NAMALWA (cell line): ENCODE data around the gene GPR78.

Experiments
- DNase-seq: peaks from one replicate; pipeline ENCODE4 v3.0.0-alpha.2; 2015; ENCODE audit warnings: low spot score

GPR78 gene

DNA sequence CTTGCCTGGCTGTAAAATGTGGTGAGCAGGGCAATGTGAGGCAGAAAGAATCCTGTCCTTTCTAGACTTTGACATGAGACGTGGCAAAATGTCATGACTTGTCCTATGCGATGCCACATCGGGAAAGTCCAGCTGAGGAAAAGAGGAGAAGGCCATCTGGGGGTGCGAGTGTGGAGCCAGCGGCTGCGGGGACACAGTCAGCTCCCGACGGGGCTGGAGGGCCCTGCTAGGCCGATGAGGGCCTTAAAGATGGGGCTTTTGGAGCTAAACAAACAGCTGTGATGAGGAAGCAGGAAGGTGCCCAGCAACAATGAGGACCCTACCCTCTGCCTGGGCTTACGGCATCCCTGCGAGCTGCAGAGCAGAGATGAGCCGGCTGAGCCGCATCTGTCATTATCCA, 20.1 kb downstream of the GPR78 start:
- DNase-seq, result no peak

DNA sequence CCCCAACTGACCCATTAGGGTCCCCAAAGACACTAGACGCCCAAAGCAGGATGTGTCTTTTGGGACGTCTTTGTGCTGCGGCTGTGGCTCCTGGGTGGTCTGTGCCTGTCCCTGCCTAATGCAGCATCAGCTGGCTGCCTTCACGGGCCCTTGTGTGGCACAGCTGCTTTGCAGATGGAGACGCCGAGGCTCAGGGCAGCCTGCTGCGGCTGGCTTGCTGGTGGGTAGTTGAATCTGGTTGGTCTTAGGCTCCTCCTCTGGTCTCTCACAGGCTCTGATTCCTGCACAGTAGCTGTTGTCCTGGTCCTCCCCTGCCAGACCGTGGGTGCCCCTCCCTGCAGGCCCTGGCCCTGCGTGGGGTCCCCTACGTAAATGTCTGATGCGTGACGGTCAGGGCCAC, 20.5 kb downstream of the GPR78 start:
- DNase-seq, result no peak

DNA sequence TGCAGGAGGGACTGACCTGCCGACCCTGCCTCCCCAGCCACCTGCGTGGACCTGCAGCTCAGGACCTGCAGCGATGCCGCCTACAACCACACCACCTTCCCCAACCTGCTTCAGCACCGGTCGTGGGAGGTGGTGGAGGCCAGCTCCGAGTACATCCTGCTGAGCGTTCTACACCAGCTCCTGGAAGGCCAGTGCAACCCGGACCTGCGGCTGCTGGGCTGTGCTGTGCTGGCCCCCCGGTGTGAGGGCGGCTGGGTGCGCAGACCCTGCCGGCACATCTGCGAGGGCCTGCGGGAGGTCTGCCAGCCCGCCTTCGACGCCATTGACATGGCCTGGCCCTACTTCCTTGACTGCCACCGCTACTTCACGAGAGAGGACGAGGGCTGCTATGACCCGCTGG, 20.9 kb downstream of the GPR78 start:
- DNase-seq, result no peak

DNA sequence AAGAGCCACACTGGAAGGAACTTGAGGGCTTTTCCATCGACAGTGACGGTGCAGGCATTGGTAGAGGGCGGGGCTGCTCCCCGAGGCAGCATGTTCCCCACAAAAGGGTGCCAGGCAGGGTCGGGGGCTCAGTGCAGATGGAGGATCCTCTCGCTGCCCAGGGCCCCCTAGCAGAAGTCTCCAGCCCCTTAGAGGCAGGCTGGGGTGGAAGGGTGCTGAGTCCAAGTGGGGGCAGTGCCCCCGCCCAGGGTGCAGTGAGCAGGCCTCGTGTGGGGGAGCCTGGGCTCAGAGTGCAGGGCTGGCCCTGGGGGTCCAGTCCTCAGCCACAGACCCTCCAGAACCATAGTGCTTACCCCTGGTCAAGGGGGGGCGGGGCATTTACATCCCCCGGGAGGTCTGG, 21.4 kb downstream of the GPR78 start:
- no peak for DNase-seq

DNA sequence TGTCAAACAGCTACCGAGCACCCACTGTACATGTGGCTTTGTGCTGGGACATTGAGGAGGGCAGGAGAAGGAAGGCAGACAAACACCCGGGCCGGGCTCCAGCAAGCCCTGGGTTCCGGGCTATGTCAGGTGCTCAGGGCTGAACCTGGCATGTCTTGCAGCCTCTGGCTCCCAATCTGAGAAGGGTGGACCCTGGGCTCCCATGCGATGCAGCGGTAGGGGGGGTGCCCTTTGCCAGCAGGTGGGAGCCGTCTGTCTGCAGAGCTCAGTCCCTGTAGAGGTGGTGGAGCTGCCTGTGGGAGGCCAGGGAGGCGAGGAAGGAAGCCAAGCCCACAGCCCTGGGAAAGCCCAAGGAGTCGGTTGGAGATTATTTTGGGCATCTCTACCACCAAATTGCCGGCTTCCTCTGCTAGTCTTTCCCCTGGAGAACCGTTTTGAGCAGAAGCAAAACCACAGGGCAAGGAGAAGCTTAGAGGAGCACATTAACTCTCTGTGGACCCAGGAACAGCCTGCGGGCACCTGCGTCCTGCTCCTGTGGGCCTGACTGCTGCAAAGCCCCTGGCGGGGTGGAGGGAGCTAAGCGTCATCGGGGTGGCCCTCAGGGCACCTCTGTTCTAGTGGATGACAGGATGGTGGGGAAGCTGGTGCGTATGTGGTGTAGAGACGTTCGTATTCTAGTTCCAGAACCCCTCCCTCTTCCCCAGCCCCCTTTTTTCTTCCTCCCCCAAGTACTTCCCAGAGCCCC, 22.7 kb downstream of the GPR78 start:
- DNase-seq, result no peak

DNA sequence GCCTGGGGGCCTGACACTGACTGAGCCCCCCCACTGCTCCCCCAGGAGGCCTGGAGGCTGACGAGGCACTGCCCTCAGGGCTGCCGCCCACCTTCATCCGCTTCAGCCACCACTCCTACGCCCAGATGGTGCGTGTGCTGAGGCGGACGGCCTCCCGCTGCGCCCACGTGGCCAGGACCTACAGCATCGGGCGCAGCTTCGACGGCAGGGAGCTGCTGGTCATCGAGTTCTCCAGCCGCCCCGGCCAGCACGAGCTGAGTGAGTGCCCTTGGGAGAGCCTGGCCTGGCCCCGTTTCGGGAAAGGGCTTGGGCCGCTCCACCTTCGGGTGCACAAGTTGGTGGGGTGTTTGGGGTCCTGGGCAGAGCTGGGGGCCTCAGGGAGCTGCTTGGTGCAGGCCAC, 23.7 kb downstream of the GPR78 start:
- DNase-seq, result no peak

DNA sequence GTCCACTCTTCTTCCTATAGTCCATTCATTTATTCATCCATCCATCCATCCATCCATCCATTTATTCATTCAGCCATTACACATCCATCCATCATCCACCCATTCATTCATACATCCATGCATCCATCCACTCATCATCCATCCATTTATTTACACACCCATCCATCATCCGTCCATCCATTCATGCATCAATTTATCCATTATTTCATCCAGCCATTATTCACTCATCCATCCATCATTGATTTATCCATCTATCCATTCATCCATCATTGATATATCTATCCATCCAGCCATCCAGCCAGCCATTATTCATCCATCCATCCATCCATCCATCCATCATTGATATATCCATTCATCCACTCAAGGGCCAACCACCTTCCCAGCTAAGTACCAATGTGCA, 25.1 kb downstream of the GPR78 start:
- no peak for DNase-seq

DNA sequence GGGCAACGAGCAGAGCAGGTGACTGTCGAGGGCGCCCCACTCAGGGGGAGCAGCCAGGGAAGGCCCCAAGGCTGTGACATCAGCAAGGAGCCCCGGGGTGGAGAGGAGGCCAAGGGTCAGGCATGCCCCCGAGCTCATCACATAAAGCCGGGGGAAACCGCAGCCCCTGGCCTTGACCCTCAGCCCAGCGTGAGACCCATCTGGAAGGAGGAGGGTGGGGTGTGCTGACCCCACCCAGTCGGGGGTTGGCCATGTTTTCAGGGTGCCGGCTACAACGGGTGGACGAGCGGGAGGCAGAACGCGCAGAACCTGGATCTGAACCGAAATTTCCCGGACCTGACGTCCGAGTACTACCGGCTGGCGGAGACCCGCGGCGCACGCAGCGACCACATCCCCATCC, 26.3 kb downstream of the GPR78 start:
- DNase-seq, result no peak

DNA sequence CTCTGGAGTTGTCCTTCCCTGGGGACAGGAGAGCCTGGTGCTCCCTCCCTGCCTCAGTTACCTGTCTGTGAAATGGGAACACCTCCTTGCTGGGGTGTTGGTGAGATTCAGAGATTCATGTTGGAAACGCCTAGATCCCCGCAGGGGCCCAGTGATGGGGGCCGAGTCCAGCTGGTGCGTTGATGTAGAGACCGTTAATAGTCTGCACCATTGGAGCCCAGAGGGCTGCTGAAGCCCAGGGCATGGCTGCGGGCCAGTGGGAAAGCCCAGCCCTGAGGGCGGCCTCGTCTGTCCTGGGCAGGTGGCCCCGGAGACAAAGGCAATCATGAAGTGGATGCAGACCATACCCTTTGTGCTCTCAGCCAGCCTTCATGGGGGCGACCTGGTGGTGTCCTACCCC, 26.8 kb downstream of the GPR78 start:
- no peak for DNase-seq

DNA sequence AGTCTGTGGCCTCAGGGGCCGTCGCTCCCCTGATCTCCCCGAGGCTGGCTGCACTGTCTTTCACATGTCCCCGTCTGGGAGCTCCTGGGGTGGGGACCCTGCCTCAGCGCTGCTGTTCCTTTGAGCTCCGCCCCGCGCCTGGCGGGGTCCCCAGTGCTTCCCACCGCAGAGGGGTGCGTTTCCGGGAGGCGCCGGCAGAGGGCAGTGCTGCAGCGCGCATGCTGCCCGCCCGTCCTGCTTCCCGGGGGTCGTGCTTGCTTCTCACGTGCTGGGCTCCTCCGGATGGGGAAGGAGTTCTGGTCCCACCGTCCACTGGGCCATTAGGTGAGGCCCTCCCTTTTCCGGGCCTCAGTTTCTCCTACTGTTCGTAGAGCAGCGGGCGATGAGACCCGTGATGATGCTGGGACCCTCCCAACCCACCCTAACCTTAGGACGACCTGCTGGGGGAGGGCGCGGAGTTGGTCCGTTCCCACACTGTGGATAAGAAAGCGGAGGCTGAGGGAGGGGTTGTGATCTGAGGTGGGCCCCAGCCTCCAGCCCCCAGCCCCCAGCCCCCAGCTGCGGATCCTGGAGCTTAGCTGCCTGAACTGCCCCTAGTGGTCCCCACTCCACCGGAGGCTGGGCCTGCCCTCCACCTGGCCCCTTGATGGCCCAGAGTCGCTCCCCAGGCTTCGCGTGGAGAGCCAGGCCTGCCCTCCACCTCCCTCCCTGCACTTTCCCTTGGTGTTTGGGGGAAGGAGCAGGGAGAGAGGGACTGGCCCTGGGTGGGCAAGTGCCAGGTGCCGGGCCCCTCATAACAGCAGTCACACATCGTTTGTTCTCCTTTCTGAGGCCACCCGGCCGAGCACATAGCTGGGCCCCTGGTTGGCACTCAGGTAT, 27.6 kb downstream of the GPR78 start:
- peak; percentile 46 for DNase-seq

DNA sequence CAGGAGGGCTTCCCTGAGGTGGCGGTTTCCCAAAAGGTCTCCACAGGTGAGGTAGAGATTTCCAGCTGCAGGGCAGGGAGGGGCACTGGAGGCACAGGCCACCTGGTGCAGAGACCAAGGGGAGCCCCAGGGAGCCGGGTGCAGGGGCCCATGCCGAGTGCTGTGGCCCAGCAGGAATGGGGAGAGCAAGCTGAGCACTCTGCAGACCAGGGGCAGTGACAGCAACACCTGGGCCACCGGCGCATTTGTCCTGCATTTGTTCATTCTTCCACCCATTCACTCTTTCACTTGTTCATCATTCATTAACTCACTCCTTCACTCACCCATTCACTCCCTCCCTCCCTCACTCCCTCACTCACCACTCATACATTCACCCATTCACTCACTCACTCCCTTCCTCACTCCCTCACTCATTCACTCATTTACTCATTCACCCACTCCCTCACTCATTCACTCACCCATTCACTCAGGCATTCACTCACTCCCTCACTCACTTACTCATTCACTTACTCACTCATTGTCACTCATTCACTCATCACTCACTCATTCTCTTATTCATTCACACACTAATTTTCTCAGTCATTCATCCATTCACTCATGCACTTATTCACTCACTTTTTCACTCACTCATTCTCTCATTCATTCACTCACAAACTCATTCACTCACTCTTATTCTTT, 28.7 kb downstream of the GPR78 start:
- DNase-seq, result no peak

DNA sequence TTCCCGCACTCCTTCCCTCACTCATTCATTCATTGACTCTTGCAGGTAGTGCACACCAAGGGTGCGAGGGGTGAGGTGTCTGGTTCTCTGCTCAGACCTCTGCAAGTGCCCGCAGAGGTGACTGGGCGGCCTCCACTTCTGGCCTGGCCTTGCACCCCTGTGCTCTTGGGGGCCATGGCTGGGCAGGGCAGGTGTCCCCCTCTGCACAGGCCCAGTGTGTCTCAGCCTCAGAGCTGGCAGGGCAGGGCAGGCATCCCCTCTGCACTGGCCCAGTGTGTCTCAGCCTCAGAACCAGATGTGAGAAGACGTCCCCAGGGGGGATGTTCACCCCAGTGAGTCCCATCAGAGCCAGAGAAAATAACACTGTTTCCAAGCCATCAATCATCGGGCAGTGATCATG, 29.2 kb downstream of the GPR78 start:
- no peak for DNase-seq

DNA sequence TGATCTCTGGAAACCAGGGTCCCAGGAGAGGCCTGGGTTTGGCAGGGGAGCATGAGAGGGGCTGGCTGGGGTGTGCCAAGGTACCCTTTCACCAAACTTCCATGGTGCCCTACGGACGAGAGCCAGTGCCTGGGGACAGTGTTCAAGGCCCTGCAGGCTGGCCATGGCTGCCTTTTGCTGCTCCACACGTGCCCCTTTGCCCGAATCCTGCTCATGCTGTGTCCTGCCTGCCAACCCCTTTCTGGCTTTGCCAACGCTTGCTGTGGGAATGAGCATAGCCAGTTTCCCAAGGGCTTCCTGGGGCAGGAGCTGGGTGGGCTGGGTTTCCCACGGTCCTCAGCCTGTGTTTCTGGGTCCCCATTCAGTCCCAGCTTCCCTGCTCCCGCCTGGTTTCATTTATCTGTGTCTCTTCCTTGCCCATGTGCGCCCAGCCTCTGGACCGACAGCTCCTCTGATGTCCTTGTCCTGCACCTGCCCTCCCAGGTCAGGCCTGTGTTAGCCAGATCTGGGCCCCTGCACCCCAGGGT, 29.7 kb downstream of the GPR78 start:
- DNase-seq, result no peak

DNA sequence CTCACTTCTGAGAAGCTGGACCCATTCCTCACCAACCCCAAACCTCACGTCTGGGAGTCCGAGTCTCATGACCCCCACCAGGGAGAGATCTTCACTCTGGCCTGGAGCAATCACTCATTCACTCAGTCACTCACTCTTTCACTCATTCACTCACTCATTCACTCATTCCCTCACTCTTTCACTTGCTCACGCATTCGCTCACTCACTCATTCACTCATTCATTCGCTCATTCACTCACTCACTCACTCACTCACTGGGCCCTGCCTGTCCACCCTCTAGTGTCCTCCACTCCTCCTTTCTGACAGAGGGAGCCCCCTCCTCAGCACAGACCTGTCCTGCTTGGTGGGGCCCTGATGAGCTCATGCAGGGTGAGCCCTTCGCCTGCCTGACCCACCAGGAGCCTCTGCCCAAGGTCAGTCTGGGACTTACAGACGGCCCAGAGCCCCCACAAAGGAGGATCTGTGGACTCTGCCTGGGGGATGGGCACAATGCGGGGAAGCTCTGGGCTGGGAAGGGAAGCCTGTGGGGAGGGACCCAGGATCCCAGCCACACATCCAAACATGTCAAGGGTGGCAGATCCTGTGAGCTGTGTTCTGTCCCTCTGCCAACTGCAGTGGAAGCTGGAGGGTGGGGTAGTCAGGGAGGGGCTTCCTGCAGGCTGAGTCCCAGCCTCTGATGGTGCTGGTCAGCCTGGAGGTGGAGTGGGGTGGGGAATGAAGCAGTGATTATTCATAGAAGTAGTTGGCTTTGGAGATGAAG, 30.8 kb downstream of the GPR78 start:
- DNase-seq, result no peak

DNA sequence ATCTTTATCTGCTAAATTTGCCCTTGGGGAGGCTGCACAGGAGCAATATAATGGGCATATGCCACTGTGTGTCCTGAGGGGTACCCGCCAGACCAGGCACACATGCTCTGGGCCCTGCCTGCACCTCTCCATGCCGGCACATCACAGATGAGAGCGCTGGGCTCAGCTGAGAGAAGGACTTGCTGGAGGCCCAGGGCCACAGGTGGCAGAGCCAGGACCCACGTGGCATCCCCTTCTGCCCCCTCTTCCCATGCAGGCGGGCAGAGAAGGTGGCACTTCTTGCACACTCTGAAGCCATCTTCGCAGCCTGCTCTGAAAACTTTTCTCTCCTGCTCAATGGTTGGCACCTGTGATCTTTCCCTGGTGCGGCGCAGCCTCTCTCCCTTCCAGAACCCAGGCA, 32.5 kb downstream of the GPR78 start:
- DNase-seq, result no peak

DNA sequence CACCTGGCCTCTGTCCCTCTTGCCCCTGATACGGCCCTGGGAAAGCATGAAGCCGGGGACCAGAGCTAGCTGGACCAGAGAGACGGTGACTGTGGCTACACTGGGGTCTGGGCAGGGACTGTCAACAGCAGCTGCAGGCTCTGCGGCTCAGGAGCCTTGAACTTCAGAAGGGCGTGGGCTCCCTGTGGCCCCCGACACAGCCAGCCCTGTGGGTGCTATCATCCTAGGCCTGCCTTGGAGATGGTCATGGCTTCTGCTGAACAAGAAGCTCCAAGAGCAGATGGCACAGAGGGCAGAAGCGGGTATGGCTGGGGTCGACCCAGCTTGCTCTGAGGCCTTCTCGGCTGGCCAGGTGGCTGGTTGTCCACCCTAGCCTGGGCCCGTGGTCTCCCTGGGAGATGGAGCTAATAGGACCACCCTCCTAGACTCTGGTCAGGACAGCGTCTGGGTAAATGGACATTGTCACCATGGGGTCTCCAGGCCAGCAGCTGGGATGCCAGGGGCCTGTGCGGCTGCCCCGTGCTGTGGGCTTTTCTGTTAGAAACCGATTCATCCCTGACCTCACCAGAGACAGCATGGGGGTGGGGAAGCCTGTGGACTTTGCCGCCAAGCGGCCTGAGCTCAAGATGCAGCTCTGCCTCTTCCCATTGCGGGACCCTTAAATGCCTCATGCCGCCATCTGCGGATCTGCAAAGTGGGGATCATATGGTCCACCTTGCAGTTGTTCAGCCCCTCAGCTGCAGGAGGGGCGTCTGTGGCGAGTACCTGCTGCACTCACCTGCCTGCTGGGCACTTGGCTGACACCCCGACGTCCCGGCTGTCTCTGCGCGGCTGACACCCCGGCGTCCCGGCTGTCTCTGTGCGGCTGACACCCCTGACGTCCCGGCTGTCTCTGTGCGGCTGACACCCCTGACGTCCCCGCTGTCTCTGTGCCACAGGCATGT, 33.5 kb downstream of the GPR78 start:
- no peak for DNase-seq

DNA sequence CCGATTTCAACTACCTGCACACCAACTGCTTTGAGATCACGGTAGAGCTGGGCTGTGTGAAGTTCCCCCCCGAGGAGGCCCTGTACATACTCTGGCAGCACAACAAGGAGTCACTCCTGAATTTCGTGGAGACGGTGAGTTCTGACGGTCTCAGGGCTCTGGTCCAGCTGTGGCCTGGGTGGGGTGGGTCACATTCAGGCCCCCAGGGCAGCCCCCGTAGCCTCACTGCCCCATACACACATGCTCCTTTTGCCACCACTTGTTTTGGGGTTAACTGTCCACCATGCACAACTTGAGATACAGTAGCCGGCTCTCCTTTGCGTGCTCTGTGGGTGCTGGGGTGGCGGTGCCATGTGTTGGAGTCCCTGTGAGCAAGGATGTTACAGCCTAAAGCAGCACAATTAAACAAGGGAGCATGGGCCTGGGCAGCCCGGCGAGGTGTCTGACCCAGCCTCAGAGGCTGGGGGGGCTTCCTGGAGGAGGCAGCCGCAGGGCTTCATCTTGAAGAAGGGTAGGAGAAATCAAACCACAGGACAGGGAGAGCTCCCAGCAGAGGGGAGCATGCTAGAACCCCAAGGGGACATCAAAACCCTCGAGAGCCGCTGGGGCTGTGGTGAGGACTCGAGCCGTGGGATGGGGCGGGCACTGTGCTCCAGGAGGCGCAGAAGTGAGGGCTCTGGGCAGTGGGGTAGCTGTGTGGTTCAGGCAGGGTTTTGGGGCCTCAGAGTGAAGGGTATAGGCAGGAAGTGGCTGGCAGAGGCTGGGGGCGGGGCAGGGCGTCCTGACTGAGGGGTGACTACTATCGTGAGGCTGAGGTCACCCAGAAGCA, 34.4 kb downstream of the GPR78 start:
- no peak for DNase-seq

DNA sequence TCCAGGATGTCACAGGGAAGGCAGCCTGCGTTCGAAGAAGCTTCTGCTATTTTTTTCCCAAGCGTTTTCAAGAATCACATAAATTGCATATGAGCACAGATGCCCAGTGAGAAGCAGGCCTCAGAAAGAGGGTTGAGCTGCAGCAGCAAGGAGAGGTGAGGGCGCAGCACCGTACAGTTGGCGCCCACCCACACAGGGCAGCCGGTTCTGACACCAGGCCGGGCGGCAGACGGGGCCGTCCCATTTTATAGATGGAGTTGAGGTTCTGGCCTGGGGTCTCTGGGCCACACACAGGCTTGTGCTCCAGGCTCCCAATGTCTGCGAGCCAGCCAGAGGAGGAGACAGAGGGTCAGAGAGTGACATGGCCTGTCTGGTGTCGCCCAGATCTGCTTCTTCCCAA, 35.2 kb downstream of the GPR78 start:
- DNase-seq, result no peak

DNA sequence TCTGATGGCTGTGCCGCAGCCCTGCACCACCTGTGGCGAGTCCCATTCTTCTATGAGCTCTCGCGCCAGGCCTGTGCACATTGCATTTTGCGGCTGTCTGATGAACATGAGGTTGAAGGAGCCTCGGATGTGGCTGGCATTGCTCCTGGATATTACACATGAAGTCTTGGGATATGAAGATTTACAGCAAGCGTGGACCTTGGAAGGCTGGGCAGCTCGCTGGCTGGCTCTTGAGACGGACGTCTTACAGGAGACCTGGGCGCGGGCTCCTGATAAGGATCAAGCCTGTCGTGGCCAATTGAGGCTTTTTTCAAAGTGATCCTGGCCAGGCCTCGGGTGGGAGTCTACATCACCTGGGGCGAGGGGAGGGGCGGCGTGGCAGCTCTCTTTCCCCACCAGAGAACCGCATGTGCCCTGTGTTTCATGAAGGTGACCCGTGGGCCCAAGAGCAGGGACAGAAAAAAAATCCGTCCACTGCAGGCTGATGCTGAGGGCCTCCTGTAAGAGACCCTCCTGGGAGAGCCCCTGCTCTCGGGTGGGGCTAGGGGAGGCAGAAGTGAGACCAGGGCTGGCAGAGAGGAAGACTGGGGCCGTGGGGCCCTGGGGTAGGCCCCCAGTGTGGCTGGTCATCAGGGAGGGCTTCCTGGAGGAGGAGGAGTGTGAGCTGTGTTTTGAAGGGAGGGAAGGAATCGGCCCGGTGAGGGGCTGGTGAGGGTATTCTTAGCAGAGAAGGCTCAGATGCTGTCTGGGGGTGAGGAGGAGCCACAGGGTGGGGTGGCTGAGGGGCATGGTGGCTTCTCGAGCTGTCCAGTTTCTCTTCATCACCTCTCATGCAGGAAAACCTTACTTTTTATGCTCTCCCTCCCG, 36.0 kb downstream of the GPR78 start:
- DNase-seq, result no peak
